HG03520 (cell line): ENCODE results near the gene ASXL3.

ENCODE experiments used
- ATAC-seq: cut with Tn5 transposase; IDR thresholded peaks from one replicate; pipeline ENCODE4 v1.9.1; 2021; ENCODE audit warnings: mild to moderate bottlenecking, moderate library complexity; ENCODE audit not compliant: unreplicated experiment

The ASXL3 gene

DNA sequence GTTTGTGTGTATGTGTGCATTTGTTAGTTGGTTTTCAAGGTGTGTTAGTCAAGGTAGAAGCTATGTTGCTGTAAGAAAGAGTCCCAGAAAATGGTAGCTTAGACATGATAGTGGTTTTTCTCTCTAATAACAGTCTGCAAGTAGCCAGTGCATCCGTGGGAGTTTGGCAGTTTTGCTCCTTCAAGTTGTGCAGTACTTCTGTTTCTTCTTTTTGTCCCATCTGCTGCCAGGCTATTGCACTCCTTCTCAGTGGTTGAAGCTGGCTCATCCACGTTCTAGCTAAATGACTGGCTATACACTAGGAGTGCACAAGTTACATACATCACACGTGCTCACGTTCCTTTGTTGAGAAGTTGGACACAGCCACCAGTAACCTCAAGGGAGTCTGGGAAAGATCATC is 134.7 kb downstream of the ASXL3 start:
- no peak for ATAC-seq

DNA sequence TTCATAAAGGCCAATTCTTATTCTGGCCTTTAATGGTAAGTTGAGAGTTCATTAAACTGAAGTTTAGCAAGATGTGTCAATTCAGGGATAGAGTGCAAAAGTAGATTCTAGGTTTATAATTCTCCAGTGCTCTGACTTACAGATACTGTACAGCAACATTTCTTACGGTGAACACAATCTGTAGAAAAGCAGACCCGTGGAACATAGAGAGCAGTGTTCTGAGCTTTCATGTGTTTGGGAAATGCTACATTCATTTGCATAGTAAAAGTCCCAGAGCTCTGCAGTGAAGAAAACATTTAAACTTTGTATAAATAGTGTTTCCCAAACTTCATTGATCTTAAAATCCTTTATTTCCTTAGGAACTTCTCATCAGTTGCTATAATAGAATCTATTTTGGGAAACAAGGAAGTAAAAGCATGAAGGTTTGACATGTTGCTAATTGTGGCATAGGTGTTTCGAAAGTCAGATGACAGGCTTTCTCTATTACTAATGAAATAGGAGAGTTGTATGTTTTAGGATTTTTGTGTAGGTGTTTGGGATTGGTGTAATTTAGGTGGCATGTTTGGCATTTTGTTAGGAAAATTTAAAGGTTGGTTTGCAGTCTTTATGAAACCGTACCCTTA is 138.2 kb downstream of the ASXL3 start:
- peak; percentile 58 for ATAC-seq

DNA sequence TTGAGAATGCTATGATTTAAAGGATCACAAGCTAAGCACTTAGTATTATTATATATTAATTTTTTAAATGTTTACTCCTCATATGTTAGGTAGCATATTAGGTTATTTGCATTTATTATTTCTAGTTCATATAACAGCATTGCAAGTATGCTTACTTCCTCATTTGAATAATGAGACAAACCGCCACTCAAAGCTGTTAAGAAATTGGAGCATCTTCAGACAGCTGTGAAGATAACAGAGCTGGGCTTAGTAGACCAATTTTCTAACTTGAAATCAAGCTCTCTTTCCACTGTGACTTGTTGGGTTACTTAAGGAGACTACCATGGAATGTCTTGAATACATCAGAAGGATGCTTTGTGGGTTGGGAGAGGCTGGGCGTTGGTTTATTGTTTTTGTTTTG is 139.3 kb downstream of the ASXL3 start:
- no peak for ATAC-seq

DNA sequence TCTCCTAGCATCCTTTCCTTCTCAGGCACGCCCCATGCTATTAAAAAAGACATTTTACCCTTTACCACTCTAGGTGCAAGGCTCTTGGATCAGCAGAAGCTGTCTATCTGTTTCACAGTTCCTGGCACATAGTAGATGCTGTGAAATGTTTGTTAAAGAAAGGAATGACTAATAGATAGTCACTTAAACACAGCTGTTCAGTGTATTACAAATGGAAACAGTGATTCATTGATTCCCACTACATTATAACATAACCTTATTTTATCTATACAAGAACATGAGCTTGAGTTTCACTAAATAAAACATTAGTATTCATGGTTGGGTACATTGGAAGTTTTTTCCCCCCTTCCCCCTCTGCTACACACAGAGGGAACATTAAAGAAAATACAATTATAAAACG is 142.1 kb downstream of the ASXL3 start:
- no peak for ATAC-seq

DNA sequence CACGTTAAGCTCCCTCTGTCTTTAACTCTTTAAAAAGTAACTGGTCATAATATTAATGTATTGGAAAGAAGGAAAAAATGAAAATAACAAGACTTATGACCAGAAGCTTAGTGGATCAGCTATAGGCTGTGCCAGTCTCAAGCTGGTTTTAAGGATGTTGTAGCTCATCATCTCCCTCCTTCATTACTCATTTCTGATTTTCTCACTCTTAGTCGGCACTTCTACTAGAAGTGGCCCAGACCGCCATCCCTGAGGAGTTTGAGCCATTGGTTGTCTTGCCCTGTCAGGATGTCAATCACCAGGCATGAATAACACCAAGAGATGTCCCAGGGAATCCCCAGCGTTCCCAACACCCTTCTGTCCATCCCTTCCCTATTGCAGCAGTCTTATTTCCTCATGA is 151.5 kb downstream of the ASXL3 start:
- peak; percentile 75 for ATAC-seq

DNA sequence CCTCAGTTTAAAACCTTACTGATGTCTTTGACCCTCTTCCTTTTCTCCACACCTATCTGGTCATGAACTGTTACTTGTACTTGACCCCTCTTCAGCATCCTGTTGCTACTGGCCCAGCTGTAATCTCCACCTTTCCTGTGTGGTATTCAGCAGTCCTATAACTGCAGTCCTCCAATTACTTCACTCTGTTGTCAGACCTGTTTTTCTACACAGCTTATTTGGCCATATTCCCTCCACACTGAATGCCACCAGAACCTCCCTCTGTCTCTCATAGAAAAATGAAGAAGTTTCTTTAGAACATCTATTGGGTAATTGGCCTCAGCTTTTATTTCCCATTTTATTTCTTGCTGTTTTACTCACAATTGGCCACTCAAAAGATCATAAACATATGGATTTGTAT is 155.4 kb downstream of the ASXL3 start:
- no peak for ATAC-seq

DNA sequence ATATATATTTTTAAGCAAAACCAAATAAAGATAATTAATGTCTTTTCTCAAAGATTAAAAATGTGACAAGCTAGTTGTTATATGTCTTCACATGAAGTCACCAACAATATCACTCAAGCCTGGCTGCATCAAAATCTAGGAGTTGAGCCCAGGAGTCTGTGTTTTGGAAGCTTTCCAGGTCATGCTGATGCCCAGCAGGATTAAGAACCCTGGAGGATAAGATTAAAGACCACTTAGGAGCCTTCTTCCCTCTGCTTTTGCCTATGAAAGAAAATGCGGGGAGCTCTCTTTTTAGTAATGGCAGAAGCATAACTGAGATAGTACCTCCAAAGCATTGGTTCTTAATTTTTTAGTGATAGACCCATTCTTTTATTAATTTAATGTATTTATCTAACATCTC is 157.4 kb downstream of the ASXL3 start:
- ATAC-seq = no peak

DNA sequence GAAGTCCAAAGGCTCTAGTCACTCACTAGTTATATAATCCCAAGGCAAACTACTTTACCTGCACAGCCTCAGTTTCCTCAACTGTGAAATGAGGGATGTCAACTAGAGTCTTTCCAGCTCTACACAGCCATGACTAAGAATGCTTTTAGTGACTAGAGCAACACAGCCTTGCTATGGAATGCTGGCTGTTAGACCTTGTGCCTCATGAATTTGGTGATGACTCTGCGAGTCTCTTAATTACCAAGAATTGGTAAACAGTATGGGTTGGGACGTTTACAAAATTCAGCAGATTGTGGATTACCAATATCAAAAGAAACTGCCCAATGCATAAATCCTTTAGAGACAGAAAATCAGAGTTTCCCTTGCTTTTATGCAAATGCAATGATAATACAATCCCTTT is 163.7 kb downstream of the ASXL3 start:
- no peak for ATAC-seq

DNA sequence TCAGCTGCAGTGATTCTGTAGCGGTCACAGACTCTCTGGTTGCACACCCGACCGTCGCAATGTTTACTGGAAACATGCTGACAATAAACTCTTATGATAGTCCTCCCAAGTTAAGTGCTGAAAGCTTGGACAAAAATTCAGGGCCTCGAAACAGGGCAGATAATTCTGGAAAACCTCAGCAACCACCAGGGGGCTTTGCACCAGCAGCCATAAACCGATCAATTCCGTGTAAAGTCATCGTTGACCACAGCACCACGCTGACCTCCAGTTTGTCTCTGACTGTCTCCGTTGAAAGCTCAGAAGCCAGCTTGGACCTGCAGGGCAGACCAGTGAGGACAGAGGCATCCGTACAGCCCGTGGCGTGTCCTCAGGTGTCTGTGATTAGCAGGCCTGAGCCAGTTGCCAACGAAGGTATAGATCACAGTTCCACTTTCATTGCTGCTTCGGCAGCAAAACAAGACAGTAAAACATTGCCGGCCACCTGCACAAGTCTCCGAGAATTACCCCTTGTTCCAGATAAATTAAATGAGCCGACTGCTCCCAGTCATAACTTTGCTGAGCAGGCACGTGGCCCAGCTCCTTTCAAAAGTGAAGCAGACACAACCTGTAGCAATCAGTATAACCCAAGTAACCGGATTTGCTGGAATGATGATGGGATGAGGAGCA is 166.1 kb downstream of the ASXL3 start:
- no peak for ATAC-seq

DNA sequence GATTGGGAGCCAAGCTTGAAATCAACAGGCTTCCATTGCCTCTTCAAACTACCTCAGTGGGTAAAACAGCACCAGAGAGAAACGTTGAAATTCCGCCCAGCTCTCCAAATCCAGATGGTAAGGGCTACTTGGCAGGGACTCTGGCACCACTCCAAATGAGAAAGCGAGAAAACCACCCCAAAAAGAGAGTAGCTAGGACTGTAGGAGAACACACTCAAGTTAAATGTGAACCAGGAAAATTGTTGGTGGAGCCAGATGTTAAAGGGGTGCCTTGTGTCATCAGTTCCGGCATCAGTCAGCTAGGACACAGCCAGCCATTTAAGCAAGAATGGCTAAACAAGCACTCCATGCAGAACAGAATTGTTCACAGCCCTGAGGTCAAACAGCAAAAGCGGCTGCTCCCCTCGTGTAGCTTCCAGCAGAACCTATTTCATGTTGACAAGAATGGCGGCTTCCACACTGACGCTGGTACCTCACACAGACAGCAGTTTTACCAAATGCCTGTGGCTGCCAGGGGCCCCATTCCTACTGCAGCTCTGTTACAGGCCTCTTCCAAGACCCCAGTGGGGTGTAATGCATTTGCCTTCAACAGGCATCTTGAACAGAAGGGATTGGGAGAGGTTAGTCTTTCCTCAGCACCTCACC is 167.3 kb downstream of the ASXL3 start:
- ATAC-seq = no peak

DNA sequence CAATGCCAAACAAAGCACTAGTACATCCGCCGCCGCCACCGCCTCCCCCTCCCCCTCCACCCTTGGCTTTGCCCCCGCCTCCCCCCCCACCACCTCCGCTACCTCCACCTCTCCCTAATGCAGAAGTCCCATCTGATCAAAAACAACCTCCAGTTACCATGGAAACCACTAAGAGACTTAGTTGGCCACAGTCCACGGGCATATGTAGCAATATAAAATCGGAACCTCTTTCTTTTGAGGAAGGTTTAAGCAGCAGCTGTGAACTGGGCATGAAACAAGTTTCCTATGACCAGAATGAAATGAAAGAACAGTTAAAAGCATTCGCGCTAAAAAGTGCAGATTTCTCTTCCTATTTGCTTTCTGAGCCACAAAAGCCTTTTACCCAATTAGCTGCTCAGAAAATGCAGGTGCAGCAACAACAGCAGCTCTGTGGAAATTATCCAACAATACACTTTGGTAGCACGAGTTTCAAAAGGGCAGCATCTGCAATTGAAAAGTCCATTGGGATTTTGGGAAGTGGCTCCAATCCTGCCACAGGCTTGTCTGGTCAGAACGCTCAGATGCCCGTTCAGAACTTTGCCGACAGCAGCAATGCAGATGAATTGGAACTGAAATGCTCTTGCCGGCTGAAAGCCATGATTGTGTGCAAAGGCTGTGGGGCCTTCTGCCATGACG is 168.0 kb downstream of the ASXL3 start:
- ATAC-seq = no peak

DNA sequence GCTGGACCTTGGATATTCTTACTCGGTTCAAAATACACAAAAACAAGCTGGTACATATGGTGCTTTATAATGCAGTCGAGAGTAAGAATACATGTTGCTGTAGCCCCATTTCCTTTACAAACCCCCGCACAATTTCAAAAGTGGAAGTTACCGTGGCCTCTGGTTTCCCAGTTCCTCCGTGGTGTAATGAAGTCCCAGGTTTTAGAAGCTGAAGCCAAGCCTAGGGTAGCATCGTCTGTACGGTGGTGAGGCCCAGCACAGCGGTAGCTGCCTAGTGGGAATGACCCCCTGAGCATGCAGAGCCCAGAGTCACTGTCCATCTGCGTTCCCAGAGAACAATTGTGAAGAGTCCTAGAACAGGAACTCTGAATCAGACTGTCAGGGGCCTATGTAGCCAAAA is 171.8 kb downstream of the ASXL3 start:
- ATAC-seq = no peak

DNA sequence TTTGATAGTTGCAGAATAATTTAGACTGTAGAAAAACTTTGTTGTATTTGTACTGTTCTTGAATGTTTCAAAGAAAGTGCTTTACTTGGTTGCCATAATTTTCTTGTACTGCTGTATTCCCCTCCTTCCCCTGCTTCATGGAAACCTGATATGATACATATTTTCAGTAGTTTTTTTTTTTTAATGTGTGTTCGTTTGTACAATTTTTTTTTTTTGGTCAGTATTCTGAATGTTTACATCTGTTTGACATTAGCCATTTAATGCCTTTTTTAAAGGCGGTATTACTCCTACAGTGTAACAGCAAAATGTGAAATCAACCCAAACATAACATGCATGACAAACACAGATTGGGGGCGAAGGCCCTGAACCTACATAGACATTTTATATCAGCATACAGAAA is 172.3 kb downstream of the ASXL3 start:
- no peak for ATAC-seq

DNA sequence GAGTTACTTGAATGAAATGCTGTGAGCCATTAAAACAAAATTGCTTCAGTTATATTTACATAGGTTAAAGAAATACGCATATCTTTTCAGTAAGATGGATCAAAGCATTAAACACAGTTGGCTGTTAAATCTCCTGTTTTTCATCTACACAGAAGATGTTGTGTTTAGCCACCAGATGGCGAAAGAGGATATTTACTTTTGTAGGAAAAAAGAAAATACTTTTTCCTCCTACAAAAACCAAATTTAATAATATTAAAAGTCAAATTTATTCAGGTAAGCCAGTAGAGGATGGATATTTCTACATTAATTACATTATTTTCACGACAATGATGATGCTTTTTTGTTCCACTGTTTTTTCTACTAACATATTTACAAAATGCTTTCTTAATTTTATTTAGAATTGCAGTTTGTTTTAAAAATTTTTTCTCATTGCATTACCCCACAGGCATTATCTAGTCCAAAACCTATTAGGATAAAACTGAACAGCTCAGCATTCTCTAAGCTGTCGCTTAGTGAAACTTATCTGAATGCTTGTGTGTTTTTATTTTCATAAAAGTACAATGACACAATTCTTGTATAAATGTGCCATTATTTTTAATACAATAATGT is 173.7 kb downstream of the ASXL3 start:
- no peak for ATAC-seq

DNA sequence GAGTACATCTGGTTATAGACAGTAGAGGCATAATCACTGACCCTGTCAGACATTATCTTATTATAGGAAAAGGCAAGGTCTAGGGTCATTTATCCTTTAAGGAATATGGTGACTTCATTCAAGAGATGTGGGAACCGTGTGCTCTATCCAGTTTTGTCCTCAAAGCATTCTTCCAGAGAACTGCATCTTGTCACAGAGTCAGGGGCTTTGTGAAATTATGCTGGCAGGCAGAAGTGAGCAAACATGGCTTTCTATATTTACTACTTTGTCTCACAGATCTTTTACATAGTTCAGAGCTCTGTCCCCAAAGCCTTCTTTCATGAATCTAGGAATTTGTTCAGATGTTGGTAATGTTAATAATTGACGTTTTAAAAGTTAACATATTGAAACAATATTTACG is 177.4 kb downstream of the ASXL3 start:
- no peak for ATAC-seq

DNA sequence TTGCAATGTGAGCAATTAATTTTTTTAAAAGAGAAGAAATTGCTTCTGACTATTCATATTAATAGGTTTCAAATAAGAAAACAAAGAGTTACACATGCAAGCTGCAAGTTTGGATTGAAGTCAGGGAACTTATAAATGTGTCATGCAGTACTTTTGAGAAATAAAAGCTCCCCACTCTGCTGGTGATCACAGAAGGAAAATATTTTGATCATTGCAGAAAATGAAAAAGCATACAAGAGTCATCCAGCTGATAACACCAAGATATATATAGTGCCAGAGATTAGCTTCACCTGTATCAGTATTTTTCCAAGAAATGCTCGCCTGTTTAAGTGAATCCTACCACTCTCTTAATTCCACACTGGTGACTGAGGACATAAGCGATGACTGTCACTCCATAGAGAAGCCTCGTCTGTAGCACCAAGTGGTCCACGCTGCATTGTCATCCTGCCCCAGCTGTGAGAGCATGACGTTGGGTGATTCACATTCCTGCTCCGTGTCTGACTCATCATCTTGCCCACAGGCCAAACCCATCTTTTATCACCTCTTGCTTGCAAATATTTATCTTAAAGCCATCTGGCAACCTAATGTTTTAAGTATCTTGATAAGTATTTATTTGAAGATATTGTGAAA is 178.0 kb downstream of the ASXL3 start:
- ATAC-seq = no peak

DNA sequence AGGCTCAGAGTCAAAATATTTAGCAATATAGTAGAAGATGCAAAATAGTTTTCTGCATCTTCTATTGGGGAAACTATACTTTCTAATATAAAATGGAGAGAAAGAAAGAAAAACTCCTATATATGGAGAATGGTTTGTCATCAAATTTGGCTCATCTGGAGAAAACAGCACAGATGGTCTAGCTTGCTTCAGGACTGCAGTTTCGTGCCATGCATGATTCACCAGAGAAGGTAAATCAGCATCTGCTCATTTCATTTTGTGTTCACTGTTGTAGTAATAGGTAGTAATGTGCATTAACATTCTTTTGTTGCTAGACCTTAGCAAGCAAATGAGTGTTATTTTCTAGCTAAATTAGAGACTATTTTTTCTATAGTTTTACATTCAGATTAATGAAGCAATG is 179.0 kb downstream of the ASXL3 start:
- ATAC-seq = no peak

DNA sequence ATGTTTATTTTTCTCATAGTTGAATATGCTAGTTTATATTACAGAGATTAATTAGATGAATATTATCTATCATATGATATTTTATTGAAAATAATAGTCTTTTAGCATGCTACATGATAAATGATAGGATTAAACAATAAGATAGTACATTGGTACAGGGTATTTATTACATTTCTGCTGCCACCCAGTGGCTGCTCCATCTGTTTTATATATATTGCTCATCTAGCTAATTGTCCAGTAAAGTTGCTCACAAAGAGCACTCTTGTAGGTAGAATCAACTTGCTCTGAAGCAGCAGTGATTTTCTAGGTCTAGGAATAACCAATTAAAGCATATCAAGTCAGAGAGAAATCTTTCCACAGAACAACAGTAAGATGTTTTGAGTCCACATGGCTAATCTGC is 183.3 kb downstream of the ASXL3 start:
- peak; percentile 56 for ATAC-seq

DNA sequence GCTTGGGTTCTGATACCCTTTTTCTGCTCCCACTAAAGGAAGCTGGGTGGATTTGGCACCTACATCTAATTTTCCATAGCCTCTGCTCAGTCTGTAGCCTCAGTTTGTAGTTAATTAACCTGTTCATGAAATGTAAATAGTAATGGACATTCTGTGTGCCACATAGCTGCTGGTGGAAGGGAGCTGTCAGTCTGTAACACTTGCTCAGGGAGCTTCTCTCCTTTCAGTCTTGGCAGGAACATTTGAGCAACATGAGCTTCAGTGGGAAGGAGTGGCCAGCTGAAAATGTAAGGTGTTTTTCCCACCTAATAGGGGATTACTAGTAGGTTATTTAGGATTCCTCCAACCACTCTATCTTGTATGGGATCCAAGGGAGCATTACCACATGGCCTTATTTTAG is 203.4 kb downstream of the ASXL3 start:
- no peak for ATAC-seq
